H1 (cell line): ENCODE results near the gene CD248. TPM values are rescaled to one million over a fixed set of nuclear protein-coding genes. Genes with fewer than 3 reads are reported as not detected.

Source experiments
- ASH2L ChIP-seq: fragments of 200-600, 300-600 bp; sonication (generic); IDR thresholded peaks from one replicate; pipeline ENCODE4 v1.7.1; 2017; ENCODE audit warnings: low read length
- CTCF ChIP-seq, 3 experiments: IDR thresholded peaks; 1 replicate in 2 of 3; 2 replicates in 1 of 3; pipeline versions ENCODE4 v1.5.1 to v1.6.1; 2011; ENCODE audit warnings: low read length in 3 of 3, mild to moderate bottlenecking in 3 of 3, inconsistent platforms in 2 of 3, low read depth in 1 of 3, moderate library complexity in 1 of 3; ENCODE audit not compliant: insufficient read depth in 1 of 3; ENCODE audit errors: control extremely low read depth in 1 of 3
- FOSL1 ChIP-seq: IDR thresholded peaks from 2 replicates; pipeline ENCODE4 v1.6.1; 2011; ENCODE audit warnings: mild to moderate bottlenecking, low read depth, low read length, moderate library complexity; ENCODE audit not compliant: insufficient read depth
- JUN ChIP-seq: IDR thresholded peaks from 2 replicates; pipeline ENCODE4 v1.6.1; 2011; ENCODE audit warnings: low read depth, mild to moderate bottlenecking, improper control_type of control experiment, low read length
- KDM5A ChIP-seq: fragments of 200-600 bp; IDR thresholded peaks from 2 replicates; pipeline ENCODE4 v1.7.1; 2012; ENCODE audit warnings: mild to moderate bottlenecking, low read length, inconsistent platforms, mixed read lengths
- POLR2AphosphoS5 ChIP-seq: IDR thresholded peaks from 2 replicates; pipeline ENCODE4 v1.6.1; 2011; ENCODE audit warnings: low read depth, low read length
- SAP30 ChIP-seq: fragments of 300-600 bp; sonication (generic); IDR thresholded peaks from 2 replicates; pipeline ENCODE4 v1.7.1; 2012; ENCODE audit warnings: low read length, moderate library complexity, mild to moderate bottlenecking, inconsistent platforms; ENCODE audit not compliant: insufficient read depth, insufficient replicate concordance
- SP2 ChIP-seq: IDR thresholded peaks from 2 replicates; pipeline ENCODE4 v1.6.1; 2012; ENCODE audit warnings: mild to moderate bottlenecking, low read length, inconsistent platforms
- TAF7 ChIP-seq: optimal IDR thresholded peaks from 2 replicates; pipeline ENCODE3; 2011; ENCODE audit warnings: low read depth, mild to moderate bottlenecking, inconsistent platforms, low read length, moderate library complexity, borderline replicate concordance
- polyA plus RNA-seq, 7 experiments: library from polyadenylated mRNA; depleted of rRNA in 3 of 7; stranded (reverse) in 5 of 7; unstranded in 2 of 7; fragments of >200 nt in 5 of 7; fragments of 200-250 nt in 2 of 7; gene quantifications; 1 replicate in 5 of 7; 2 replicates in 1 of 7; 4 replicates in 1 of 7; pipeline versions ENCODE4 v1.2.1 to v1.2.3, GENCODE V29; 2011 to 2013; ENCODE audit warnings: missing spikeins in 2 of 7, mixed read lengths in 2 of 7
- total RNA-seq: library from RNA; stranded (reverse); fragmentation: NEBNext Ultra II Directional; extraction: Animal tissue kit (Norgen Biotek cat#: 25700); gene quantifications from 2 replicates; pipeline ENCODE4 v1.2.1, GENCODE V29; 2021

The CD248 gene
- total and polyA plus RNA-seq, 2 of the 8 experiments (the other 6 are each of a cell fraction or from before 2014, with no cell fraction given) = 2.7 to 3.9 TPM

- TF ChIP-seq SAP30 (peak; percentile 56), POLR2AphosphoS5 (peak; percentile 90), CTCF (IDR thresholded peaks at IDR 0.05; ENCODE audit: control extremely low read depth in 1 of 3, insufficient read depth in 1 of 3, low read depth in 1 of 3, low read length in 3 of 3) (no peak), ASH2L (peak; percentile 97), KDM5A (peak; percentile 91), FOSL1 (no peak), TAF7 (peak; percentile 51), JUN (no peak), SP2 (no peak)
These were observed 27.9 kb upstream of the CD248 start, which contains the start of gene BRMS1 (continued) for GRCh38 chr11:66344550-66345315.
